GM21515 (cell line): ENCODE data around the gene NHS.
"Not testable (repeated sequence)": the region's sequence is repeated elsewhere in the genome, so short reads cannot be mapped to it uniquely, and the experiment has no call there.

Source experiments
- ATAC-seq: cut with Tn5 transposase; IDR thresholded peaks from one replicate; pipeline ENCODE4 v1.9.1; 2021; ENCODE audit not compliant: unreplicated experiment

The NHS gene

GRCh38 chrX:17446269-17446668, 71.3 kb downstream of the NHS start:
- ATAC-seq, result not testable (repeated sequence)

DNA sequence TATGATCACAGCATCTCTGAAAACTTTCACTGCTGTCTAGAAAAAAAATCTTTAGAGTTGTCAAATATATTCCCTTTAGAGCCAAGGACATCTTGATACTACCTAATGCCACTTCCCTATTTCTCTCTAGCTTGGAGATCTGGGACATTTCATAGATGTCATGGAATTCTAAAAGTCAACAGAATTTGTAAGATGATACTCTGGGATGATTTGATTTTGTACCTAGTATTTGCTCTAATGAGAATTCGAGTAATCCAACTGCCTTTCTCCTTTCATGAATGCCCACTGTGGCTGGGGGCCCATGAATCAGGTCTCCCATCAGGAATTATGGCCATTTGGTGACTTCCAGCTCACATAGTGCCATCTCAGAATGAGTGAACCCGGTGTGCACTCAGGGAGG, 73.2 kb downstream of the NHS start:
- no peak for ATAC-seq

GRCh38 chrX:17449866-17450265, 74.9 kb downstream of the NHS start:
- ATAC-seq, result no peak

- ATAC-seq, result no peak
Observed at GRCh38 chrX:17453788-17454187, 78.8 kb downstream of the NHS start.

DNA sequence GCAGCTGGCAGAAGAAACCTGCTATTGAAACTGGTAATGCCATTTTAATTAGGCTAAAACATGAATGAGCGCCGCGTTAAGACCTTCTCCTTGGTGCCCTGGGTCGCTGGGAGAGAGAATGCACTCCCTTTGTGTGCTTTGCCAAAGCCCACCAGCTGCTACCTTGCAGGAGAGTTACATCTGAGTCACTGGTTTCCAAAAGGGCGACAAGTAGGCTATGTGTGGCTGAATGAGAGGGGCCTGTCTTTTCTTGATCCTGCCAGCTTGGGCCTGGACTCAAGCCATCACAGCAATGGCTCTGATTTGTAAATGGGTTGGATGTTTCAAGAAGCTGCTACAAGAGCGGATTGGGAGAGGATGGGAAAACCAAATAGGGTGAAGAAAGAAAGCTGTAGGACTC, 81.5 kb downstream of the NHS start:
- no peak for ATAC-seq

DNA sequence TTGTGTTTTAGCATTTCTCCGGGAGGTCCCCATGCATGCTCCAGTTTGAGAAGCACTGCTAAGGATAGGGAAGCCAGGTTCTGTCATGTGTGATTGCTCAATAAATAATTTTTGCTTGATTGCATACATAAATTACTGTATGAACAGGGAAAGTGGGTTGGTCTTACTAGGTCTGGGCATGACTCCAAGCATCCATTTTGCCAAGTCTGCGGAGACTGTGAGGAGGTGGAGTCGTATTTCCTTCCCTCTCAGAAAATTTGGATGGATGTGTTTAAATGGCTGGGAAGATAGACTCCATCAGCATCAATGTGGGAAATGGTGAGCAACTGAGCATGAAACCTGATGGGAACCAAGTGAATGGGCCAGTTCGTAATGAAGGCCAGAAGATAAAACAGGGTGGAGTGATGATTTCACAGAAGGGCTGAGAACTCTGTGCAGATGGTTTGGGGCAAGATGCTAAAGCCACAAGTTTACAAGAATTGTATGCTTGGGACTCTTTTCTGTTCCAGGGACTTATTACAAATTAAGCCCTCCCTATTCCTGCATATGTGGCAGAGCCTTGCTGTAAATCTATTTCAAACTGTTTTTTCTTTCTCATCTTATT, 84.1 kb downstream of the NHS start:
- ATAC-seq, result no peak

DNA sequence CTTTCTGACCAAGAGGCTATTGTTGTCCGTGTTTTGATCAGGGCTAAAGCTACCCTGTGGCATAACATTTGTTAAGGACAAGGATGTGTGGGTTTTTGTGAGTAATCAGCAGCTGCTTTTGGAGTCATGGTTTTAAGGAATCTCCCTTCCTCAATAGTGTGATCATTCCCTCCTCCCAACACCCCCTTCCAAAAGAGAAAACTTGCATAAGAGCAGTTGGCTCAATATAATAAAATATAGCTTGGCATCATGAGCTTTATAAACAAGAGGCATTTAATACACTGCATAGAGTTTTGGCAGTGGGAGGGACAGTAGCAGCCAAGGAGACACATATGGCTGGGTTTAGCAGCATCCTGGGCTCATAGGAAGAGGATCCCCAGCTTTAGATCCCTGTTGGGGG, 84.7 kb downstream of the NHS start:
- no peak for ATAC-seq

DNA sequence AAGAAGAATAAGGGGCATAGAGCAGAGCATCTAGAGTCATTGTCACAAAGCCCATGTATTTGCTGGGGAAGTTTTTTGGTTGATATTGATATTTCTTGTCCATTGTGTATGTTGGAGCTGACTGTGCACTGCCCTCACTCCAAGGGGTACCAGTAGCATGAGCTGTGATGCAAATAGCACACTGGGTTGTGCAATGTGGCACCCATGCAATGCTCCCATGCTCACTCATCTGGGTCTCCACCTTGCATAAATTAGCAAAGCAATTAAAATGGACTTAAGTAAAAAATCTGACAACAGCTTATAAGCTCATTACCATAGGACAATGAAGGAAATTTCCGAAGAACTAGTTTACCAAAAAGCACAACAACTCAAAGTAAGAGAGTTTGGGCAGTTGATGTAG, 87.9 kb downstream of the NHS start:
- ATAC-seq, result no peak

GRCh38 chrX:17464194-17464593, 89.2 kb downstream of the NHS start:
- no peak for ATAC-seq

DNA sequence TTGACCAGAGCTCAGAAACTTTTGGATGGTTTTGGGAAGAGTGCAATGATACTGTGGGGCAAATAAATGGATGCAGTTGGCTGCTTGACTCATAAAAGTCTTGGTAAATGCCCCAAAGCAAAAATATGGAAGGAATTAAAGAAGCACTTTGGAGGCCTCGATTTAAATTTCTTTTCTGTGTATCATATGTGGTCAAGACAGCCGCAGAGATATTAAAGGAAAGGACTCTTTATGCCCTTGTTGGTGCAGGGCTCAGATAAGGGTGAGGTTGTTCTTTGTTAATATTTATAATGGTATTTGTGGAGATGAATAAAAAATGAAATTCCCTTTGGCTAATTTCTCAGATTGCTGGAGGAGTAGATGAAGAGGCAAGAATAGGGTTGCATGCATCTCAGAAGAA, 90.2 kb downstream of the NHS start:
- ATAC-seq, result no peak

- no peak for ATAC-seq
Observed at GRCh38 chrX:17465802-17466201, 90.8 kb downstream of the NHS start.

DNA sequence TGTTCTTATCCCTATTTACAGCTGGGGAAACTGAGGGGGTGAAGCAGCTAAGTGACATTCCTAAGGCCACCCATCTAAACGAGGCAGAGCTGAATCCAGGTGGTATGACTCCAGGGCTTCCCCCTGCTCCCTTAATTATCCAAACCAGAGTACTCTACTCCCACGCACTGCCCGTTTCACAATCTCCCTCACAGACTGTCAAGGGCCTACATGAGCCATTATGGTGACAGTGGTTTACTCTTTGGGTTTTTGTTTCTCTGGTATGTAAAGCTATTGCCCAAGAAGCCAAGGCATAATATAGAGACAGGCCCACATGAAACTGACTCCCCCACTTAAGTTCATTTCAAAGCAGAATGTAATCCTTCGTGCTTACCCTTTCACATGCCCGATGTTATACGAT, 95.1 kb downstream of the NHS start:
- no peak for ATAC-seq

DNA sequence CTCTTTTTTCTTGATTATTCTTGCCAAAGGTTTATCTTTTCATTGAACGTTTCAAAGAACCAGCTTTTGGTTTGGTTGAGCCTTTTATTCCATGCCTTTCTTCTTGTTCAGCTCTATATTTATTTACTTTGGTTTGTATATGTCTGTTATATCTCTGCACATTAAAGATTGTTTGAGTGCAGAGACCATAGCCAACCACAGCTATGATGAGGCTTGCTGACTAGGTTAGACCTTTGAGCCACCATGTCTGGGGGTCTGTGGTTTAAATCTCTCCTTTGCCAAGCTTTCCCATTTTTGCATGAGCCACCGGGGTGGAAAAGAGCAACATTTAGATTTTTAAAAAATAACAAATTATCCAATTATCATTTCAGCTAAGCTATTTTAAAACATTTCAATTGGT, 96.1 kb downstream of the NHS start:
- no peak for ATAC-seq

- ATAC-seq, result no peak
Observed at GRCh38 chrX:17471861-17472260, 96.9 kb downstream of the NHS start.

GRCh38 chrX:17472424-17472823, 97.4 kb downstream of the NHS start:
- no peak for ATAC-seq

DNA sequence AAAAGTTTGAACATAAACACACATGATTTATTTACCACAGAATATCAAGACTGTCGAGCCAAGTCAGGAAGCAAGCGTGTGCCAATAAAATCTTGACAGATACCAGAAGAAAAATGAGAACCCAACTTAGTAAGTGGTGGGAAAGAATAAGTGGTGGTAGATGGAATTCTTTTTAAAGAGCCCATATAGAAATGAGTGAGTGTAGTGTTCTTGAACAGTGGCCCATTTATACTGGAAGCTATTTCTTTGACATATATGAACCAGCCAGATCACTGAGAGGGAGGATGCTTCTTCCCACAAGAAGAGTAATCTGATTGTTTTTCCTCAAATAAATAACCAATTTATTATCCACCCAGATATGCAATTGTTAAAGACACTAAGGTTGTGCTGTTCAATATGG, 98.0 kb downstream of the NHS start:
- ATAC-seq, result no peak

GRCh38 chrX:17474892-17475291, 99.9 kb downstream of the NHS start:
- no peak for ATAC-seq

DNA sequence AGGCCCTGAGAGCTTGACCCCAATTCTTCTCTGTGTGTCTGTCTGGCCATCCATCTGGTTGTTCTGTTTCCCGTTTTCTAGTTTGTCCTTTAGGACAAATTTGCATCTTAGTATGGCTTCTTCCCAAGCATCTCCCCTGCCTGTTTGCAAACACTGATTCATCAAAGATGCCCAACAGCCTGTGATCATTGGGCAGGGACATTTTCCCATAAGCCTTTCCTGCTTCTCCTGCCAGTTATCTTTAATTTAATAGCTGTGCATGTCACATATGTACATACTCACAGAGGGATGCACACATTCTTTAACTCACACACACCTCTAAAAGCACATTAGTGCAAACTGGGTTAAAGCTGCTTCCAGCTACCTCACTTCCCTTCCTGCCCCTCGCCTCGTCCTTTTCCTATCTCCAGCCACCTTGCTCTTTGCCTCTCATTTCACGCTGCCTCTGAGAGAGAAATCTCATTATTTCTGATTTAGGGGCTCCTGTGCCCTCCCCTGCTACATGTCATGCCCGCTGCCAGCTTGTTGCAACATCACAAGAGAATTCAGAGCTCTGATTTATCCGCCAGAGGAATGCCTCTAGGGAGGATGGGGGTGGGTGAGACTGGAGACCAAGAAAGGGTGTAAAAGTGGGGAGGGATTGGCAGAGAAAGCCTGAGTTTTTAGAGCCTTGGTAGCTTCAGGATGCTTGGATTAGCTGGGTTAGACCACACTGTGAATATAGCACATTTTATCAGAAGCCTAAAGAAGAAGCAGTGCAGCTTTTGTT, 100.6 kb downstream of the NHS start:
- ATAC-seq, result no peak

GRCh38 chrX:17476411-17476810, 101.4 kb downstream of the NHS start:
- no peak for ATAC-seq

DNA sequence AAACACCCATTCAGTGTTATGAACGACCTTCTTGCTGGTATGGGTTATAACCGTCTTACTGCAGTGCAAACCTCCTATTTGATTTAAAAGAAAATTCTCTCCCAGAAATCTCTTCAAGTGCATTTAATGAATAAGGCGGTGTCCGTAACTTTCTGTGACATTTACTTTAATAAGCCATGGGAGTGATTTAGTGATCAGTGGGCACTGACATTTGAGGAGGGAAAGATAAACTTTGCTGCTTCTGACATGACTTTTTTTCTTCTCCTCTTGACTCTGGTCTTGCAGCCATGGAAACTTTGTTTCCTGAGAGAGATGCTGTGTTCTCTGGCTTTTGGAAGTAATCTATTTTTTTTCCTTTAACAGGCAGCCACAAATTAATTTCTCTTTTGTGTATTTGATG, 106.1 kb downstream of the NHS start:
- no peak for ATAC-seq

DNA sequence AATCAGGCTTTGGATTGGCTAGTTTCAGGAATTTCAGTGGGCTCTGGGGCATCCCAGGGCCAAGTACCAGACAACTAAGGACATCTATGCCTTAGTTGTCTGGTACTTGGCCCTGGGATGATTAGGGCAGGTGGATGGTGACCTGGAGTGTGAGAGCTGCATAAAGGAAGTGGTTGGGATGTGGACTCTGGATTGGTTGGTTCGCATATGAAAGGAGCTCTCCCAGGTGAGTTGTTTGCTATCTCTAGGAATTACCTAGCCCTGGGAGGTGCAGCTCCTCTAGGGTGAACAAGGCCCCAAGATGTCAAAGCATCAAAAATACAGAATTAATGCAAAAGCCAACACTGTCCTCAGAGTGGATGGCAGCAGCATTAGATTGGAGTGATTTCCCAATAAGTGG, 109.6 kb downstream of the NHS start:
- ATAC-seq, result no peak

GRCh38 chrX:17485391-17485790, 110.4 kb downstream of the NHS start:
- no peak for ATAC-seq

- no peak for ATAC-seq
Observed at GRCh38 chrX:17488036-17488435, 113.0 kb downstream of the NHS start.
